Hematopoietic multipotent progenitor cell treated with erythropoietin and hydrocortisone succinate and interleukin-3 and kit ligand, for 6 days (in vitro differentiated cells): ENCODE measurements around the gene DSCAM.
"Not testable (repeated sequence)": the region's sequence is repeated elsewhere in the genome, so short reads cannot be mapped to it uniquely, and the experiment has no call there.

ENCODE experiments used
- DNase-seq: peaks from one replicate; pipeline ENCODE4 v3.0.0-alpha.2; 2015

Gene DSCAM

DNA sequence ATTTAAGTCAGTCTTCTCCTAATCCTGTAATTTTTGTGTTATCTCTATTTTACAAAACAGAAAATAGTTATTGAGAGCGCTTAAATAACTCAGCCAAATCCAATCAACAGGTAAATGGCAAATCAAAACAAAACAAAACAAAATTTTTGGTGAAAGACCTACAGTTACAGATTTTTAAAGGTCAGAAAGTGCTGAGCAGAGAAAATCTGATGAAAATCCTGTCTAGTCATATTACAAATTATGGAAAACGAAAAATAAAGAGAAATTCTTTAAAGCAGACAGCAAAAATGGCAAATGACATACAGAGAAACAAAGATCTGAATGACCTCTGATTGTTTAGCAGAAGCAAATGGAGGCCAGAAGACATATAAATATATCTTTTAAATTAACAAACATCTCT lies 497.4 kb downstream of the DSCAM start:
- DNase-seq, result no peak

DNA sequence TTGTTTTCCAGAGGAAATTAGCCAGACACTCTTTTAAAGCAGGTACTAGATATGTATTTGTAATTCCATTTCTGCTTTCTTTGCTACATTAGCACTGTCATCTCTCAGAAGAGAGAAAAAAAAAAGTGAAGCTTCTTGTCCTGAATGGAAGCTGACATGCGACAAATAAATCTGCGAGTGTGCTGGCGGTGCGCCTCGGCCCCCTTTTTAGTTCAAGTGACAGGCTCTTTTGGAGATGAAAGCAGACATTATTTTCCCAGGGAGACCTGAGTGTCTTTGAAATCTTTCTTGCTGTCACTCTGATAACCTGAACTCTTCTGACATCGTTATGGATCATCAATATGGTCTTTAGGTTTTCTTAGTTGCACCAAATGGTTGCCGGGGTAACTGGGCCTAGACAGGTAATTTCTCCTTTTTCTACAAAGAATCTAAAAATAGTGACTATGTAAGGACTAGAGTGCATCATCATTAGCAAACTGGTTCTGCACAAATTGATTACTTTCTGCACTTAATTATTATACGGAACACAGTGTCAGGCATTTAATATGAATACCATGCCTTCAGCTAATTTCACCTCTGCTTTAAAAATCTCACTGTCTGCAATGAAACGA lies 501.1 kb downstream of the DSCAM start:
- no peak for DNase-seq

DNA sequence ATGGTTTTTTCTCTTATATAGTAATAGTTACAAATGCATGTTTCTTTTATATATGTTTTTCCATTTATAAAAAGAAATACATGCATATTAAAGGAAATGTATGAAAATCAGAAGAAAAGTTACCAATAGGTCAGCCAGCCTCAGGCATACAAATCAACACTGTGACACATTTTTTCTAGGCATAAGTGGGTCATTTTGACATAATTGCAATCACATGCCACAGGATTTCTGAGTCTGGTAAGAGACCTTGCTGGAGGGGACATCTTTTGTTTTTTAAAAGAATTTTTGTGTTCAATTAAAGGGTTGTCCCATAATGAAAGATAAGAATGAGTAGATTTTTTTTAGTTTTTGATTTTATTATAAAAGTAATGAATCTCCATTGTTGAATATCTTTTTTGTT lies 506.6 kb downstream of the DSCAM start:
- no peak for DNase-seq

DNA sequence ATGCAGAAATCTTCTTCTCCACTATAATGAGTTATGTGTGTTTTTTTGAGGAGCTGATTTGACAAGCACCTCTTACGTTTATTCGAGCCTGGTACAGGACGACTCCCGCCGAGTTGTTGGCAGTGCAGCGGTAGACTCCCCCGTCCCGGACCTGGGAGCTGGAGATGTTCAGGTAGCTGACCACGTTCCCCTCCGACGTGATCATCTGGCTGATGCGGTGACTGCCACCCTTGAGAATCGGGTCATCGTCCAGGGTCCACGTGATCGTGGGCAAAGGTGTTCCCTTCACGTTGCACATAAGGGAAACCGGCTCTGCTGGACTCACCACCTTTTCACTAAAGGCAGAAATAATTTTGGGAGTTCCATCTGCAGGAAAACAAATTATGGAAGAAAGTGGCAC lies 507.9 kb downstream of the DSCAM start:
- DNase-seq, result no peak

DNA sequence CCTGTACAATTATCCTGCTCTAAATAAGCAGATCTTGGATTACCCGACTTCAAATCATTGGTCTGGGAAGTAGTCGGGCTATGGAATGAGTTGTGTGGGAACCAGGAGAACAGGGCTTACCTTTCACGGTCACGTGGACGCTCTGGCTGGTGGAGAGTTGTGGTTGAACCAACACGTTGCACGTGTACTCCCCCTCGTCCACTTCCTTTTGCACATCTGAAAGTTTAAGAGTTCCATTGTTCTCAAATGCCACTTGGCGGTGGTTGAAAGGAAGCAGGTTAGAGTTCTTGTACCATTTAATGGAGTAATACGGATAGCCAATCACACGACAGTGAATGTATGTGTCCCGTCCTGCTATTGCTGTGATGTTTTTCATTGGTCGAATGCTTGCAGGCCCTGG lies 509.0 kb downstream of the DSCAM start:
- DNase-seq, result no peak

DNA sequence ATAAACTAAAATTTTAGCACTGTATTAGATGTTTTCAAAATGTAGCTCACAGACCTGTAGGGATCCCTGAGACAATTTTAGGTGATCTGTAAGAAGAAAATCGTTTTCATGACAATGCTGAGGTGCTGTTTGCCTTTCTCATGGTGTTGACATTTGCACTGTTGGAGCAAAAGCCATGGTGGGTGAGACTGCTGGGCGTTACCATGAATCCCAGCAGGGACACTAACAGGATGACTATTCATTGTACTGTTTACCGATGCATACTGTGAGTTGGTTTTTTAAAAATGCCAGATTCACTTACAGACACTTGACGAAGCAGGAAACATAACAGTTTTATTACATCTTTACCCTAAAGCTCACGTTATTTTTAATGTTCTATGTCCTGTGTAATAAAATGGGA lies 511.3 kb downstream of the DSCAM start:
- DNase-seq, result no peak

DNA sequence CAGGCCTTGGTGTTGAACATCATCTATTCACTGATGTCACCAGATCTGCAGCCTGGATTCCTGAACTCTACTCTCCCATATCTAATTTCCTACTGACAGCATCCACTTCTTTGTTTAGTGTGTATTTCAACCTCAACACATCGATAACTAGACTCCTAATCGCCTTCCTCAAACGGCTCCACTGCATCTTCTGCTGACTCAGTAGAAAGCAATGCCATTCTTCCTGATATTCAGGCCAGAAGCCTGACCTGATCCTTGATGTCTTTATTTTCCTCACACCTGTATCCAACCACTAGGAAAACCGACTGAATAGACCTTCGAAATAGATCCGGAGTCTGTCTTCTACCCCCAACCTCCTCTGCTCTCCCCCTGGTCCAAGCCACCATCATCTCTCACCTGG lies 512.8 kb downstream of the DSCAM start:
- no peak for DNase-seq

DNA sequence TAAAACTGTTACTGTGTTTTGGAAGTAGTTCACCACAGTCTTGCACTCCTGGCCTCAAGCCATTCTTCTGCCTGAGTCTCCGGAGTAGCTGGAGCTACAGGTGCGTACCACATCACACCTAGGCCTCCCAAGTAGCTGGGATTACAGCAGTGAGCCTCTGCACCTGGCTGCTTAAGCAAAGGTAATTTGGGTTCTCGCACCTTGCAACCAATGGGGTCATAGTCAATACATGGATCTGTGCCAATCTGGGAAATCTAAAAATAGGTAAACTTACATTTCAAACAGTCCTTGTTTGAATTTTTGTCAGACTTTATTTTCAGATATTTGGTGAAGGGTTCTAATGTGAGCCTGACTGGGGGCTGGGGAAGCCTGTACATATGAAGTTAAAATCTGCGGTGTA lies 513.2 kb downstream of the DSCAM start:
- DNase-seq, result no peak

DNA sequence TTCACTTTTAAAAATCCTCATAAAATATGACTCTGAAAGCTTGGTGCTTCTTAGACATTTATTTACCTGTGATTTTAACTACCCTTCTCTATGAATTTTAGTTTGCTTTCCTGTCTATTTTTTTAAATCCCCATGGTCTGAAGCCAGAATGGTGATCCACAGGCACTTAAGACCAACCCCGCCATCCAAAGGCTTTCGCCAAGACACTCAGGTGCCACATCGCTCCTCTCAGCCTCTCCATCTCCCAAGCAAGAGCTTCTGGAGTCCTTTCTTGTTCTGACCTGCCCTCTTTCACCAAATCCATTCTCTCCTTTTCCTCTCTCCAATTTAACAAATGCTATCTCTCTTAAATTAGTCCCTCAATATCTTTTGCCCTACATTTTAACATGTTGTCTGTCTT lies 515.2 kb downstream of the DSCAM start:
- no peak for DNase-seq

DNA sequence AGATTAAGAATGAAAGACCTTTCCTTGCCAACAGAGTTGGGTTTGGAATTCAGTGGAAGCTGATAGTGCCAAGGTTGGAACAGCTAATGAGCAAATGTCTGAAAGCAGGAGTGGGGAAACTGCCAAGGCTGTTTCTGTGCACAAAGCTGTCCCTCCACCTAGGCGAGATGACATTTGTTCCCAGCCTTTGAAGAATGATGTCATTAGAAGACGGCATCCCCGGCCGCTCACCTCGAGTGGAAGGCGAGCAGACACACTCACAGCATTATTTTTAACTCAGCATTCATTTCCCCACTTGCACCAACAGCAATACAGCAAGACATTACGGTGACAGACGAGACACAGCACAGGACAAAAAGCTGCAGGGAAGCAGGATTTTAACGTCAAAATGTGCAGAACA lies 515.8 kb downstream of the DSCAM start:
- DNase-seq, result no peak

DNA sequence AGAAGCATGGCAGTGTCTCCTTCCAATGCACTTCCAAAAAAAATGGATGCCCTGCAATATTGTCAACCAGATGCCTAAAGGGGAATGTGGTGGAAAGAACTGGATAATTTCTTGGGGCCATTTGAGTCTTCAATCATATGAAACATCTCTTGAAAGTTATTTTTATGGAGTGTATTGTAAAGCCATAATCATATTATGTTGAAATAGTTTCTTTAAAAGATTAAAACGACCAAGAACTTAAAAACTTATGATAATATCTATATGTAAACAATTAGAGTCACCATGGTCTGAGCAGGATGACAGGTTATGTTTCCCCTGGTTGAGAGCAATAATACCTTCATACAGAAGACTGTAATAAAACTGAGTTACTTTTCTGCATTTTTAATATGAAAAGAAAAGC lies 522.6 kb downstream of the DSCAM start:
- DNase-seq, result no peak

DNA sequence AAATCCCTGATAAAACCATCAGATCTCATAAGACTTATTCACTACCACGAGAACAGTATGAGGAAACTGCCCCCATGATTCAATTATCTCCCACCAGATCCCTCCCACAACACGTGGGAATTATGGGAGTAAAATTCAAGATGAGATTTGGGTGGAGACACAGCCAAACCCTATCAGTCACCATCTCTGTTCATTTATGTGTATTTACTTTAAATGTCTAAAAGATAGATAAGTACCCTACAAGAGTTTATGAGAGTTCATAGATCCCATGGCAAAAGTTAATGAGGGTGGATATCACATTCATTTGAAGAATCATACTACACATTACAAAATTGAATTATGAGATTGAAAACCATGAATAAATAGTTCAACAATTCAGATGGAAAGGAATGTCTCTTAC lies 526.2 kb downstream of the DSCAM start:
- not testable (repeated sequence) for DNase-seq

DNA sequence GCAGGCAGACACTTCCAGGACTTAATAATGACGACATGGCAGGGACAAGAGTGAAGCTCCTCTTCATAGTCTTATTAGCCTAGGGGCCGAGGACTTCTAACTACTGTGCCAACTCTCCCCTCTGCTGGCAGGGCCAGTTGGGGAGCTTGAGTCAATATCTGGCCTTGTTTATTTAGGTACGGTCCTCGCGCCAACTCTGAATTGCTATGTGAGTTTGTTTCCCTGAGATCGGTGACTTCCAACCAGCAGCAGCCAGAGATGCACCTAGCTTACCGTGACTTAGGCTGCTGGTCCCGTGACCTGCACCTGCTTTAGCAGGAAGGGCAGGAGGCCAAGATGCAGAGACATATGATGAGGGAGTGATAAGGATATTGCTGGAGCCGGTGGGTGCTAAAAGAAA lies 528.6 kb downstream of the DSCAM start:
- no peak for DNase-seq

DNA sequence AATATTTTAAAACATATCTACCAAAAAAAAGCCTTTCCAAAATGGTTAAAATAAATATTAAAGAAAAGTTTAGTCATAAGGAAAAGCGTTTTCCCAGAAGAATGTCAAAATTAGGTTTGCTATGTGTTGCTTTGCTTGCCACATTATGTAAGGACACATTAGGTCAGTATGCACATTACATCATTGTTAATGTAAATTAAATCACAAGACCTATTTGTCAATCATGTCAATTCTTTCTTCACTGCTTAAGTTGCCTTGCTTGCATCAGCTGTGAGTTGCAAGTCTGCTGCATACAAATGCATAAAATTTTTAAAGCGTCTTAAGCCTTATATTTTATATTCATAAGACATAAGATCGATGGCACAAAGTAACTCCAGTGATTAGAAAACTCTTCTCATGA lies 530.9 kb downstream of the DSCAM start:
- no peak for DNase-seq

DNA sequence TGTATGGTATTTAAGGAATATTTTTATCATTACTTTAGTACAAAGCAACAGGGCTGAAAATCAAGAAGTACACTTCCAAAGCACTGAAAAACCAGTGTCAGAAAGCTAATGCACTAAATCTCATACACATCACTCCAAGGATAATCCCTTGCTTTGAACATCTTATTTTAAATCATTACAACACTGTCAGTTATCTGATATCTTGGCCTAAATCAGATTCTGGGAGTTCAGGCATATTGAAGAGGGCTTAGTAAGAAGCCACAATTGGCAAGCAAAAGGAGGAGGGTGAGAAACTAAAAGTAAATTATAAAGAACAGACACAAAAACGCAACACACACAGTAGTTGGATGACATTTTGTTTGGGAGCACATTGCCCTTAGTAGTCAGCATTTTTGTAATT lies 531.3 kb downstream of the DSCAM start:
- no peak for DNase-seq

DNA sequence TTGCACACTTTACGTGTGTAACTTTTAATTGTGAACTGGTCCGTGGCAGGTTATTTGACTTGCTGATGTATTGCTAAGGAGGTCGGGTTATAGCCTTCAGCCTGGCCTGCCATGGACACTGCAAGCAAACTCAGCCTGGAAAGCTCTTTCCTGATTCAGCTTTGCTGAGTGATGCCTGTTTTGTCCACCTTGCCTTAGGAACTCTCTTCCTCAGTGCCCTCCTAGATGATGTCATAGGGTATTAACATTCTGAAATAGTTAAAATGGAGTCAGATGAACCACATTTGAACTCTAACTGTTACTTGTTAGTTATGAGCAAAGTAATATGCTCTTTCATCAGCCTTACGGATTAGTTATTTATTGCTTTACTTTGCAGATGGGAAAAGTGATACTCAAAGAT lies 533.7 kb downstream of the DSCAM start:
- DNase-seq, result no peak

DNA sequence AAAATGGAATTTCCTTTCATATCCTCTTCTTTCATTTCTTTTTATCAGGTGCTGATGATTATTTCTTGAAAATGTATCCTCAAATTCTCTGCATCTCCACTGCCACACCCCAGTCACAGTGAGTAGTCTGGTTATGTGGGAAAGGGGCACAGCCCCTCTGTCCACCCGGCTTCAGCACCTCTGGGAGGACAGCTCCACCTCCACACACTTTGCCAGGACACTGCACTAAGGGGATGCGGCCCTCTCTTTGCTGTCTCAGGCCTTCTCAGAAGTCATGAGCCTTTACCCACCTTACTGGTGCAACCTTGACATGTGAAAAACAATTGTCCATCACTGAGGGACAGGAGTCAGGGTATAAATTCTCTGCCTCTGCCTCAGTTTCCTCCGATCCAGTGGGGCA lies 546.7 kb downstream of the DSCAM start:
- DNase-seq, result no peak

DNA sequence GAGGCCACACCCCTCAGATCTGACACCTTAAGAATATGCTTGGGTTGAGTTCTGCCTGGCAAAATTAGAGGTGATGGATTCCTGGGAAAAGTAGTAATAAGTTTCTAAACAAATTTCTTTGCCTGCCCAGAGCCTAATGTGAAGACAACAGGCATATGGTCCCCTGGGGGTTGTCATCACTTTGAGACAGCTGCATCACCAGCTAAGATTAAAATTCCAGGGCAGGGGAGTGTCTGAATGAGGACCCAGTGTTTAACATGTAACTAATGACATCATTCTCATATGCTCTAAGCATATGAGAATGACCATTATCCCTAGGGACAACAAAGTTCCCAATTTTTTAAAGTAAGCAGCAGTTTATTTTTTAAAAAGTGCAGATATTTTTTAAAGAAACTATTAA lies 547.5 kb downstream of the DSCAM start:
- DNase-seq, result no peak

DNA sequence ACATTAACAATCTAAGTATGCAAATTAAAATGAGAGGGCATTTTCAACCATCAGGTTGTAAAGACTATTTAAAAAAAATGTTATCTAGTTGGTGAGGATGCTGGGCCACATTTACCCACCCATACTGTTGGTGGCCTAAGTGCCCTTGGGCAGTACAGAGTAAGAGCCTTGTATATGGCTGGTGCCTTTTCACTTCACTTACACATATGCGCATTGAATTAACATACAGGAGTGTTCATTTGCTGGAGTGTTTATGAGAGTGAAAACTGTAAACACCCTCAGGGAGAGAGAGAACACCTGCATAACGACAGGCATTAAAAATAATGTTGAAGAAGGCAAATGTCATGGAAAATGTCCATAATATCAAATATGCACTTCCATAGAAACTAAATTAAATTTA lies 552.6 kb downstream of the DSCAM start:
- no peak for DNase-seq

DNA sequence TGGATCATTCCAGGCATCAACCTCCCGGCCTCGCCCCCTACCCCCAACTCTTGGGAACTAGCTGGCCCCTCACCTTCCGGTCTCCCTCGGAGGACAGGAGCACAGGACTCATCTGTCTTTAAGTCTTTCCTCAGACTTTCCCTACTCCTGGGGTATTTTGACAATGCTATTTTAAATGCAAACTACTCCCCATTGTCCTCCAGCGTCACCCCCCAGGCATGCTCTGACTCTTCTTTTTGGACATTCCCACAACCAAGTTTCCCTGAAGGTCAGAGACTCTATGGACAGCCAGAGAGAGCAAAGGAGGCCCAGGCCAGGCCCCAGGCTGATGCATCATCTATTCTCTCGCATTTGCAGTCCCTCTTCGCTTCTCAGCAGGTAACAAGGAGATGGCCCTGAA lies 555.4 kb downstream of the DSCAM start:
- DNase-seq, result no peak

DNA sequence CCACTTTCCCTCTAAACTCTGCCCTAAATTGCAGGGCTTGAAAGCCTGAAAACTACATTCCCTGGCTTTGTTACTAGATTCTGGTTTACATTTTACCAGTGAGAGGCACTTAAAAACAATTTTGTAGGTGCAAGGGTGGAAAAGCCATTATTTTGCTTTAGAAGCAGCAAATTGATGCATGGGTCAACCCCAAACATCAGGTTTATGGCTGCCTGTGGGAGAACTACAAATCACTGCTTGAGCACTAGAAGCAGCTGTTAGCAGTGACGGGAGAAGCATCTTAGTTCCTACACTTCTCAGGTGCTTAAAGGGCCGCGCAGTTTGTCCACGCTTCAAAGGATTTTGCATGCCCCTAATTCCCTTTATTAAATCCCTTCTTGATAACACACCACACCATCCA lies 562.5 kb downstream of the DSCAM start:
- DNase-seq, result no peak

DNA sequence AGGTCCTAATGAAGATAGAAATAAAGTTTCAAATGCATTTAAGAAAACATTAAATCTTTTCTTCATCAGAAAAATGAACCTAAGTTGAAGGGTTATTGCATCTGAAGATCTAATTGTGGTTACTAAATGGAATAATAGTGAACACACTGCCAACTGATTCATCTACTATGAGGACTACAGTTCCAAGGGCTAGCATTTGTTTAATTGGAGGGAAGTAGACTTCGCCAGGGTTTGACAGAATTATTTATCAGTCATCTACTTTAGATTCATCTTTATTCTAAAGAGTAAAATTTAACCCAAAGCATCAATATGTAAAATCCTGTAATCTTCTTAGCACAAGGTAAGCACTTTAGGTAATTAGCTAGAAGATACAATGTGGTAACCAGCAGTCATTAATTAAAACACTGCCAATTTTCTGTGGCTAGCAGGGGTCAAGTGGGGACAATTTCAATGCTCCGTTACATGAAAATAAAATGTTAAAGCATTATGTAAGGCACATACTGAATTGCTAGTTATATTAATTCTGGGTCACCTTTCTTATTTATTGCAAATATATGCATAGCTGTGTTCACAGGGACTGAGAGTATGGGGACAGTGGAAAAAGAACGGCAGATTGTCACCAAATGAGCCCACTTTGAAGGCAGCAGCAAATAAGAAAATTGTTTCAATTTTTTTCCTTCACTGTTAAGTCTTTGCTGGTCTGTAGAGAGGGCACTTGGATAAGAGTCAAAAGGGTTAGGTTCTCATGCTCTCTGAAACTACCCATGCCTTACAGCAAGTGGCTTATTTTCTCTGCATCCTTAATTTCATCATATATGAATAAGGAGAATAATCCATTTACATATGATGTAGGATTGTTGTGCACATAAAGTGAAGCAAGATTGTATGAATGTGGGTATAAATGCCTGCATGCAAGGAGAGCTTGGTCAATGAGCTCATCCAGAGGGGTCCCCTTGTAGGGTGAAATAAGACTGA lies 563.8 kb downstream of the DSCAM start:
- DNase-seq, result no peak

DNA sequence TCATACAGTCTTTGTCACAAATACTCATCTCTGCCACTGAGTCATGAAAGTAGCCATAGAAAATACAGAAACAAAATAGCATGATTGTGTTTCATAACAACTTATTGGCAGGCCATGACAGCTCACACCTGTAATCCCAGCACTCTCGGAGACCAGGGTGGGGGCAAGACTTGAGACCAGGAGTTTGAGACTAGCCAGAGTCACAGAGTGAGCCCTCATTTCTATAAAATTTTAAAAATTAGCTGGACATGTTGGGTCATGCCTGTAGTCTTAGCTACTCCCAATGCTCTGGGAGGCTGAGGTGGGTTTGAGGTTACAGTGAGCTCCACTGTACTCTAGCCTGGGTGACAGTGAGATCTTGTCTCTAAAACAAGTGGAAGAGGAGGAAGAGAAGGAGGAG lies 568.6 kb downstream of the DSCAM start:
- no peak for DNase-seq

DNA sequence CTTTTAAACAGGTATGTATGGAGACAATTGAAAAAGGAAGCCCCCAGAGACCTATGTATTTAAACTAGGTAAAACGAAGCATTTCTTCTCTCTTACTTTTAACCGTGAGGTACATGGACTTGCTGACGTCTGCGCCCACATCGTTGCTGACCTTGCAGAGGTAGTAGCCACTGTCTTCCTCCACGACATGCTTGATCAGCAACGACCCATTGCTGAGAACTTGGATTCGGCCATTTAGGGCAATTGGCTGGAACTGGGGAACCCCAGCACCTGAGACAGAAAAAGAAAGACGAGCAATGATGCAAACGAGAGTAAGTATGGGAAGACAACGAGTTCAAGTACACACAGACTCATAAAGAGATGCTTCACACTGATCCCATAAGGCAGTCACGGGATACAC lies 571.0 kb downstream of the DSCAM start:
- DNase-seq, result no peak

DNA sequence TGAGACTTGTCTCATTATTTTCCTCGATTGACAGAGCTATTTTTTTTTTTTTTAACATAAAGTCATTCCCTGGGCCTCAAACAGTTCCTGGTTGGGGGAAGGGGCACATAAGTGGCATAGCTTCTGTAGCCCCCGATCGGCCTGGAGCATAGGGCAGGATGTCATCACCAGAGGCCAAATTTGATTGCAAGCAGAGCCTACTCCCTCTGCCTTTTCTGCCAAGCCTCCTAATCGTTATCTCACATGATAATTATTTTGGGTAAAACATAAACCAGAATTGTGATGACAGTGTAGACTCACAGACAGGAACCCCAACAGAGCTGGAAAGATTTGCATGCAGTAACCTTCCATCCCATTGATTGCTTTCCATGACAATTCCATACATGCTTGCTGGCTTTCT lies 574.9 kb downstream of the DSCAM start:
- no peak for DNase-seq
